GM03348 (cell line): ENCODE data around the gene ZFAND3.

Source experiments
- DNase-seq: peaks from one replicate; pipeline ENCODE4 v3.0.0; 2012; ENCODE audit warnings: low spot score

The ZFAND3 gene

DNA sequence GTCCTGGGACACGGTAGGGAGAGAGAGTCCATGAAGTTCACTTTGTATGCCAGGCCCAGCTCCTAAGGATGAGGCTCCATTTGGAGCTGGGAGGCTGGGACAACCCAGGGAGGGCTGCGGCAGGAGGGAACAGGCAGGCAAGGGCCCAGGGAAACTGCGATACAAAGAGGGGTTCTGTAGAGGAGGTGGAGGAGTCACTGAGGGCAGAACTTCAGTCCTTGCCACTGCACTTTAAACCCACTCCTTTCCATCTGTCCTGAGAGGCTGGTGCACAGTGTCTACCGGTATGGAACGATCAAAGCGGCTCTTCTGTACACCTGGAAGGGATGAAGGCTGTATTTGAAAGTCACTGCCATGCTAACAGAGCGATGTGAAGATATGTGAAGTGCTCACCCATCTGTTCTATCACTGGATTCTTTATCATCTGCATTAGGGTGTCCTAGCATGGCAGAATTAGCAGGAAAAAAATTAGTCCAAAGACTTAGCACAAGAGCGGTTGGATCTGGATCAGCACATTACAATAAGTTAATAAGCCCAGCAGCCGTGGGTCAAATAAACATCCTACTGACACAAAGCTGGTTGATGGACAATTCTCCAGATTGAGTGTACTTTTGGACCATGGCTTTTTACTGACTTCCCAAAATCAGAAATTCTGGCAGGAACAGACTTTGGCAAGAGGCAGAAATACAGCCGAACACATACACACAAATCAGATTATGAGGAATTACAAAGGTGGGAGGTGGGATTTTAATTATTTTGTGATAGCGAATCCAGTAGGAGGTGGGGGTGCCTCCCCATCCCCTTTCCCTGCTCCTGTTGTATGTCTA lies 20.9 kb upstream of the ZFAND3 start:
- no peak for DNase-seq

DNA sequence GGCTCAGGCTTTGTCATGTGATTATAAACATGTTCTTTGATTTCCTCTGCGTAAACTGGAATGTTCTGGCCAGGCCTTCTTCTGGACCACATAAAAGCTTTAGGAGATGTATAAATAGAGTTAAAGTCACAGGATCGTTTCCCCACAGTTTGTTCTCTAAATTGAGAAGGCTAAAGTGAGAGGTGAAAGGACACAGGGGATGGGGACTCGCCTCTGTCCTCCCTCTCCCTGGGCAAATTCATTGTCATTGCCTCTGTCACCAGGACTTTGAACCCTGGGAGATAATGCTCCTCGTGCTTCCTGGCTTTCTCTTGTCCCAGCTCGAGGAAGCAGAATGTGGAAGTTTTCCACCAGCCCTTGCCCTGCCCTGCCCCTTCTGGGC lies 20.3 kb upstream of the ZFAND3 start:
- no peak for DNase-seq

DNA sequence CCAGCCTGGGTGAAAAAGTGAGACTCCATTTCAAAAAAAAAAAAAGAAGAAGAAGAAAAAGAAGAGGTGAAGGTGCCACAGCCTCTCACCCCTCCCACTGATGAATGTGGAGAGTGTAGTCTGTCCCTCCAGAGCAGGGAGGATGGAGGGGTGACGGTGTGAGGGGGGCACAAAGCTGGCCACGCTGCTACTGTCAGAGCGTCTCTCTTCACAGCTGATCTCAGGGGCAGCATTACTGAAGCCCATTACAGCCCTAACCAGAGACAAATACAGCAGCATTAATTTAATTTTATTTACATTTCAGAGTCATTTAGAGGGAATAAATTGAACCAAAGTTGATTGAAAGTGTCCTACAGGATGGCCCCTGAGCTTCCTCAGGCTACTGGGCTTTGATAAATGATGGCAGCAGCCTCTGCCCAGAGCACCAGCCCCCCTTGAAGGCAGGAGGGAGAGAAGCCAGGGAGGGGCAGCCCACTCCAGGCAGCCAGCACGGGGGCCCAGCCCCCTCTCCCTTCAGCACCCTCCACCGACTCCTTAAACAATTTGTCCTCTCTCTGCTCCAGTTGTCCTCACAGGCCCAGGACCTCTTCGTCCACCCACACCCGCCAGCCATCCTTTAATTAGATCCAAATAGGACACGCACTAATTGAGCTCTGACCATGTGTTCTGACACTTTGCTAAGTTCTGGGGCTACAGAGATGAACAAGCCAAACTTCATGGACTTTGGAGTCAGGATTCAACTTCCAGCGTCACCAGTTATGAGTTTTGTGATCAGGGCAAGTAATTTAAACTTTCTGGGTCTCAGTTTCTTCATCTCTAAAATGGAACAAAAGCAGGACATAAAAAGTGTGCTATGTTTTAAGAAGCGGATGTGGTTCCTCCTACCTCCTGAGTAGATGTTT lies 18.6 kb upstream of the ZFAND3 start:
- no peak for DNase-seq

DNA sequence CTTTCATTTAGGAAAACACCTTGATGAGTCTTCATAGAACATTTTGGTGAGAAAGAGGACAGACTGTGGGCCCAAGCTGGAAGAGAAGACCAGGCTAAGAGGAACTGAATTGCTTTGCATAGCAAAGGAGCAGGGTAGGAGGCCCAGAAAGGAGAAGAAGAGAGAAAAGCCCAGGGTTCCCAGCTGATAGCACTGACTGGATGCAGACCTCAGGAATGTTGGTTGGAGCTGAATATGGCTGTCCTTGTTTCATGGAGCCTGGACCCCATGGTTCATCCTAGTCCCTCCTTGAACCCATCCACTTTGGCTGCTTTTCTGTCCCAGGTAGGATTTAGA lies 18.0 kb upstream of the ZFAND3 start:
- no peak for DNase-seq

DNA sequence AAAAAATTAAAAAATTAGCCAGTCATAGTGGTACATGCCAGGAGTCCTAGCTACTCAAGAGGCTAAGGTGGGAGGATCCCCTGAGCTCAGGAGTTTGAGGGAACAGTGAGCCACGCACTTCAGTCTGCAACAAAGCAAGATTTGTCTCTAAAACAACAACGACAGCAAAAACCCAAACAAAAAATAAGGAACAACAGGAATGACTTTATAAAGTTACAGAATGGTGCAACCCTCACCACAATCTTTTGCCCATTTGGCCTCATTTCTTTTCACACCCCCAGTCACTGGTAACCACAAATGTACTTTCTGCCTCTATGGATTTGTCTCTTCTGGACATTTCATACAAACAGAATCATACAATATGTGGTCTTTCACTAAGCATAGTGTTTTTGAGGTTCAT lies 16.7 kb upstream of the ZFAND3 start:
- no peak for DNase-seq

DNA sequence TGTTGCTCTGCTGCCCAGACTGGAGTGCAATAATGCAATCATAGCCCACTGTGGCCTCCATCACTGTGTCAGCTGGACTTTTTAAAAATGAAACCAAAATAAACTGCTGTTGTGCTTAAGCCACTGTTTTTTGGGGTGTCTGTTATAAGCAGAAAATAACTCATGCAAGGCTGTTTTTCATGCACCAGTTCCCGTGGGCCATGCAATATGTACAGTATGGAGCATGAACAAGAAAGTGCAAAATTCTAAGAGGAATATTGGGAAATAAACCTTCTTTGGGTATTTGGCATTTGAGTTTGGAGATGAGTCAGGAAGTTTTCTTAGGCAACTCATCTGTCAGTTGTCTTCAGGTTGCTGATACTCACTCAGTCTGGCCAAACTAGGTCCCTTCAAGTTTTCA lies 14.9 kb upstream of the ZFAND3 start:
- peak; percentile 44 for DNase-seq

DNA sequence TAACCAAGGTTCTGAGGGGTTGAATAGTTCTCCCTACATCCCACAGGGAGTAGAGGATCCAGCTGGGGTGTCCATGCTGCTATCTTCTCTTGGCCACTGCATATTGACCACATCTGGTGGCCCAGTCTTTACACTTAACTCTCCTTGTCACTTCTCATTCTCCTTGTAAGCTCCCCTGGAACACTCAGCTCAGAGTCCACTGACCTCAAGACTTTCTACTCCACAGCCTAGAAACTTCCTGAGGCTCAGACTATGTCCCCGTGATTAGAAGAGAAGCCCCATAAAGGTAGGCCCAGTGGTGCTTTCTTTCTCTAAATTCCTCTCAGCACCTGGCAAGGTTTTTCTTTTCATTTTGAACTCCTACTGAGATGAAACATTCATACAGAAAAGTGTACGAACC lies 13.3 kb upstream of the ZFAND3 start:
- DNase-seq, result no peak

DNA sequence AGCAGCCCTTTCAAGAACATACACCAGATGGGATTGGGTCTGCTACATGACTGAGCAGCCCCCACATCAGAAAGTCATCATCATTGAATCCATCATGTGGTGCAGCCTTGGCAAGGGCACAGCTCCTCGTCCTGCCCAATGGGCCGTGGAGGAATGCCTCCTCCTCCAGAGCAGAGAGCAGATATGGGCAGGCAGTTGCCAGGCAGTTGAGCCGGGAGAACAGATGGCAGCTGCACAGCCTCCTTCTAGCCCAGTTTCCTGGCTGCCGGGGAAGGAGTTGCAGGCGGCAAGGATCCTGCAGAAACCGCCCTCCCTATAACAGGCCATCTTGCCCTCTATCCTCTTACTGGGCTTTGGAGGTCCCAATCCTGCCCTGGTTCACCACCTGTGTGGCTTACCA lies 11.9 kb upstream of the ZFAND3 start:
- peak; percentile 18 for DNase-seq

DNA sequence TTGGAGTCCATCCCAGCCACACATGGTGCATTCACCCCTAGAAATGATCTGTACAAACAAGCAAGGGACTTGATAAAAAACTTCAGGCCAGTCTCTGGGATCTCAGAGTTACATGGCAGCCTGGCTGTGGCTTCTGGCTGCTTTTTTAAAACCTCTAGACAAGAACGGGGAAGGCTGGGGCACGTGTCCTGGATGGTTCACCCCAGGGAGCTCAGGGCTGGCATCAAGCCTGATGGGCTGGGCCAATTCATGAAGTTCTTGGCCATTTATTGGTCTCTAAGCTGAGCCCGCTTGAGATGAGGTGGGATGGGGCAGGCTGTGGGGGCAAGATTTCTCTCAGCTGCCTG lies 10.4 kb upstream of the ZFAND3 start:
- DNase-seq, result peak; percentile 60

DNA sequence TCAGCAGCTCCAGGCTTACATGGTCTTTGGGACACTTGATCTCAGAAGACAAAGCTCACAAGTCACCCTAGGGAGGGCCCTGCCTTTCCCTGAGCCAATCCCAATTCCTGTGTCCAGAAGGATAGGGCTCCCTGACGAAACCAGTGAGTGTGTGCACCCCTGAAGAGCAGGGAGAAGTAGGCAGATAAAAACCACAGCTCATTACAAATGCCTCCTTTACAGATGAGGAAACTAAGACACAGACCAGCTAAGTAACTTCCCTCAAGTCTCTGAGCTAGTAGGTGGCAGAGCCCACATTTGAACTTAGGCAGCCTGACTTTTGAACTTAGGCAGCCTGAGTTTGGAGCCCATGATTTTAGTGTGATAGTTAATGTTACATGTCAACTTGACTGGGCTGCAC lies 6.7 kb upstream of the ZFAND3 start:
- DNase-seq, result no peak

DNA sequence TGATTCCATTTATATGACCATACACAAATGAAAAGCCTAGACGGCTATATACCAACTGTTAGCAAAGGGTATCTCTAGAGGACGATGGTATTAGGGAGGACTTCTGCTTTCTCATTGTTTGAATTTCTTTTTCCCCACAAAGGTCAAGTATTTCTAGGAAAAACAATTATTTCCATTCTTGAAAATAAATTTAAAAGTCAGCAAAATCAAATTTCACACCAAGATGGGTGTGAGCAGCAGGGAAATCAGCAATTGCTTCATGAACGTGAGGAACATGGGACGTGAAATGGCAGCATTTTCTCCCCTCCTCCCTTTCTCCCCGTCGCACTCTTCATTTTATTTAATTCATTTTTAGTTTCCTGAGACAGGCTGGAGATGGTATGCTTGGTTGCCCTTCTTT lies 5.2 kb upstream of the ZFAND3 start:
- DNase-seq, result no peak

DNA sequence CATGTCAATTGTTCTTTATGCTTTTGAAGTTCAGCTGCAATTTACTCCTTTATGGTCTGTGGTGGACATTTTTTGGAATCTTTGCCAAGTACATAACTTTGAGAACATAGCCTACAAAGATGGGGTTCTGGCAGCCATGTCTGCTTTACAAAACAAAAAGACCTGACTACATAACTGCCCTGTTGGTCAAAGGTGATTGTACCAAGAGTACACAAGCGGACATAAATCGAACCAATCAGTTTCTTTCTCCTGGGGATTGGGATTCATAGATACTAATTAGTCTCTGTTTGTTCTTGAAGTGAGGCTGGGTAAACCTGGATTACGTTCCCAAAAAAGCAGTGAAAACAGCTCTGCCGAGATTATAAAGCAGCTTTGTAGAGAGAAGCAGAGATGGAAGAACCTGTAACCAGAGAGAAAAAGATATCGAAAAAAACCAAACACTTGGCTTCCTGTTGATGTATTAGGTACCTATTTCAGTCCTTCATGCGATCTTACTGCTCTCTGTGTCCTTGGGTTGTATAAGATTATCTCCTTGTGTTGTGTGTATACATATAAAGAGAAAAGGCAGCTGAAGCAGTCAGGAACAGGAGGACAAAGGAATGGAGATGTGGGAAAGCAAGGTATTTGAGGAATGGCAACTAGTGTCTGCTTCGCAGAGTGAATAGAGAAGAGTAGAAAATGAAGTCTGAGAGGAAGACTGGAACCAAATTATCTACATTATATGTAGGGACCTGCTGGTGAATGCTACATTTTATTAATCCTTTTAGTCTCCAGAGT lies 2.7 kb upstream of the ZFAND3 start:
- DNase-seq, result no peak

DNA sequence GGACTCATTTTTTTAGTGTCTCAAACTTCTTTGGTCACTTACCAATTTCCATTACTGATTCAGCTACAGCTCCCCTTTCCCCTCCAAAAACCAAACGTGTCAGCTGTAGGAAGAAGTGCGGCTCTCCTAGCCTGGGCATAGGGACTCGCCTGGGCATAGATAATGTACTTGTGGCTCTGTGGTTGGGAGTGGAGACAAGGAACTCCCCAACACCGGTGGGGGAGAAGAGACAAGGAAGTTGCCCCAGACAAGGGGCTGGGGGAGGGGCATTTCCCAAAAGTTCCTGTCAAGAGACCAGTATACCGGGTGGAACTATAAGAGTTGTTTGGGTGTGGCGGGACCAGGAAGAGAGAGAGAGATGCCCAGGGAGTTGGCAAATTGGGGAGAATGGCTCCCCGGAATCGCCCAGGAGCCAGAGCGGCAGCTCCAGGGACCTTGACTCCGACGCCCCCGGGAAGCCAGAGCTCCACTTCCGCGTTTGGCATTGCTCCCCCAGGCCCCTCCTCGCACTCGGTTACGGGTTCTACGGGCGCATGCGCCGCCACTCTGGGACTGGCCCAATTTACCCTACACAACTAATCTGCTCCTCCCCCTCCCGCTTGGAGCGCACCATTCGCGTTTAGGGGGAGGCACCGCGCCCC lies 871 bp upstream of the ZFAND3 start:
- DNase-seq, result peak; percentile 98

DNA sequence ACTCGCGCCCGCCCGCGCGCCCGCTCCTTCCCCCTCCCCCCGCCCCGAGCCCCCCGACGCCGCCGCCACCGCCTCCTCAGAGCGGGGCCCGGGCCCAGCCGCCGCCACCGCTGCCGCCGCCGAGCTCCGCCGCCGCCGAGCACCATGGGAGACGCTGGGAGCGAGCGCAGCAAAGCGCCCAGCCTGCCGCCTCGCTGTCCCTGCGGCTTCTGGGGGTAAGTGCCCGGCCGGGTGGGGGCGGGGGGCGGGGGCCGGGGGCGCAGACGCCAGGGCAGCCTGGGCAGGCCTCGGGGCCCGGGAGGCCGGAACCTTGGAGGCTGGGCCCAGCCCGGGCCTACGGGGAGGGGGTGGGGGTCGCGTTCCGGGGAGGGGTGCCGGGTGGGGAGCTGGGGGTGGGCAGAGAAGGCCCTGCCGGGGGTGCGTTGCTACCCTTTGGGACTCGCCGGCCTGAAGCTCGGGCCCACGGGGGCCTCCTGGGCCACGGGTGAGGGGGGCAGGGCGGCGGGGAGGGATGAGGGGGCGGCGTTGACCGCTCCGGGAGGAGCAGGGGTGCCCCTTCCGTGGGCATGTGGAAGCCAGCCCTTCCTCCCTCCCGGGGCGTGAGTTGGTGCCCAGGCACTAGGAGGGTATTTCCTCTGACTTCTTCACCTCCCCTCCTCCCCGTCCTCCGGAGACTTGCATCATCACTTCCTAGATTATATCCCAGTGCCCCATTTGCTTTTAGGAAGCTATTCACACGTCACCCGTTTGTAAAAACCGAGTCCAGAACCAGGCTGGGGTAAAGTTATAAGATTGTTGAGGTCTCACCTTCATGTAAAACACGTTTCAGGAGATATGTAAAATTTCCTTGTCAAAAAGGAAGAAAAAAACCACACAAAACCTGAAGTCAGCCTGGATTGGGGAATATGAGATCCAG lies 533 bp downstream of the ZFAND3 start:
- DNase-seq, result peak; percentile 68

DNA sequence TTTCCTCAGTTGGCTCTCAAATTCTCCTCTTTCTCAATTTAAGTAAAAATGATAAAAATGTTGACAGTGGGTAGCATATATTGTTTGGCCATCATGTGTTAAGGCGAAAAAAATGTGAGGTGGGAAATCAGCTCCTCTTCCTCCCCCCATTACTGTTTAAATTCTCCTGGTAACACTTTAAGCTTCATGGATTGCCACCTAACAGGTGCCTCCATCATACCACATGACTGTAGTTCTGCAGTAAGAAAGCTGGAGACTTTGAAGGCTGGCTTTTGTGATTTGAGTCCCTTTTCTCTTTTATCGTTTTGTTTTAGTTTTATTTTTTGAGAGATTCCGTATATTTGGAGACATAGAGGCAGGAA lies 1.2 kb downstream of the ZFAND3 start:
- DNase-seq, result no peak

DNA sequence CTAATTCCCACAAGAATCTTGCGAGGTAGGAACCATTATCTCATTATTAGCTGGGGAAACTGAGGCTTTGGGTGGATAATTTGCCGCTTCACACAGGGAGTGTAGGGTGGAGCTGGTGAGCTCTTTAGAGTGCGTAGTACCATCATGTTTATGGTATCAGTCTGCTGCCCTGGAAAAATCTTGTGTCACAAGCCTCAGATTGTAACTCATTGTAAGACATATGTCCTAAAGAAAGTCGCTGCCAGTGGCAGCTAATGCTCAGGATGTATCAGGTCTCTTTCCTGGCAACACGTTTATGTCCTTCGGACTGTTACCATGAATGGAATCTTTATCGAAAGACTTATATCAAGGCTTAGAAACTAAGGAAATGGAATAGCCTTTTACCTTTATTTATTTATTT lies 1.9 kb downstream of the ZFAND3 start:
- DNase-seq, result no peak

DNA sequence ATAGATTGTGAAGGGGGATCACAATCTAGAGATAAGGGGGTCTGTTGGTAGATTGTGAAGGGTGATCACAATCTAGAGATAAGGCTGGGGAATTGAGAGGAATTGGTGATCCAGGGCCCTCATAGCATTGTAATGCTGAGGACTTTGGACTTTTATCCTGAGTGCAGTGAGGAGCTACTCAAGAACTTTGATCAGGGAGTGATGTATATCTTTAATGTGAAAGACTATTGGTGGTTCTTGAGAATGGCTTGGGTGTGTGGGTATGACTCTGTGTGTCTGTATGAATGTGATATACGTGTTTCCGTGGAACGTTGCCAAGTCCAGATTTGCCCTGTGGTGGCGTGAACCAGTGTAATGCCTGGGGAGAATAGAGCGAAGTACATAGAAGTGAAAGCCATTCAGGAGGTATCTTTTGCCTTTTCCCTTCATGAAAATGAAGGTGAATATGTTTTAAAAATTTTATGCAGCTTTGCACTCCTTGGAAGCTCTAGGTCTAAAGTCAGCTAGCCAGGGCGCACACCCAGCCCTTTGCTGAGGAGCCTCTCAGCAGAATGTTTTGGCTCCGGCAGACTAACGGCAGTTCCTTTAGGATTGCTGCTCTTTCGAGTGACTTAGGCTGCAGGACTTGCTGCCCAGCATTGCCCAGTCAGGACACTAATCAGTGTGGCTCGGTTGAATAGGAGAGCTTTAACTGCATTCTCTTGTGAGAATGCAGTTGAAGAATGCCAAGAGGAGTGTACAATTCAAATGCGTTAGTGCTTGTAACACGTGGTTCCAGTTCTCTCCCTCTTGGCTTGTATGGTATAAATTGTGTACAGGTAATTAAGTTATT lies 3.5 kb downstream of the ZFAND3 start:
- peak; percentile 16 for DNase-seq

DNA sequence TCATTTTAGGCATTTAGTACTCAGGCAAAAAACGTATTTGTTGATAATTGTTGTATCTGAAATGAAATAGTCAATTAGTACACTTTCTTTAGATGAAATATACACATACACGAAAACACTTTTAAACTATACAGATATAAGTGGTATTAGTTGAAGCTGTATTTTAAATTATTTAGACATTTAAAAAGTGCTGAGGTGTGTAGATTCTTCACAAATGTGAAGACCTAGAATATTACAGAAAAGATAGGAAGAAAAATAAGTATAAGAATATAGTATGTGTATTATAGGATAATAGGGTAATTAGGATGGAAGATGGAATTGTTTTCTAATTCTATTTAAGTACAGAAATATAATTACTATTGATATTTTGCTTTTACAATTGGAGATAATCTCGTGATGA lies 4.6 kb downstream of the ZFAND3 start:
- DNase-seq, result no peak

DNA sequence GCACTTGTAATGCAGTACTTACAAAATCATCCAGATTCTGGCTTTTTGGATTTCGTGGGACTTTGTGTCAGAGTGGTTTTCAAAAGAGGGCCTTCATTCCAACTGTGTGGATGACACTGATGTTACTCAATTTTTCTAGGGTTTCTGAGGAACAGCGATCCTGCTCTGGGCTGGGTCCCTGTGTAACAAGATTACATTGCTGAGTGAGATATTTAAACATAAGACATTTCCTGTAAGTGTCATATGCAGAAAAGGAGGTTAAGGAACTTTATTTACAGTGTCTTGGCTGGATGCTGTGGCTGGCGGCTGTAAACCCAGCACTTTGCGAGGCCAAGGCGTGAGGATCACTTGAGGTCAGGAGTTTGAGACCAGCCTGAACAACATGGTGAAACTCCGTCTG lies 6.7 kb downstream of the ZFAND3 start:
- DNase-seq, result peak; percentile 11

DNA sequence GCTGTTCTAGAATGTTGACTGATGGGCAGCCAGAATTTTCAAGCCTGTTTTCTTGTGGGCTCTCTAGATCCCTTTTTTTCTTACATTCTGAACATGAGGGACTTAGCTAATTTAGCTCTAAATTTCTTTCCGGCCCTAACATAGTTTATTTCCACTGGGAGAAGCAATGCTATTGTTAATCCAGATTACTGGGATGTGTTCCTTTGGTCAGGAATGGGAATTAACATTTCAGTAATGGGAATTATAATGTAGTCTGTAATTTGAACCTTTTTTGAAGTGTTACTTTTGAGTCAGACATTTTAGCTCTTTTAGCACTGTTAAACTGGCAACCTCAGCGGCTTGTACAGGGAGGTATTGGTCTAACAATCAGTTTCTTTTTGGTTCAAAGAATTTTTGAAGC lies 7.5 kb downstream of the ZFAND3 start:
- DNase-seq, result no peak
